Coronary artery (tissue), 2 donors: ENCODE results near the gene NKAIN2.

Experiments used
- DNase-seq: peaks from one replicate; pipeline ENCODE4 v3.0.0-alpha.2; 2017; ENCODE audit warnings: low spot score
- H3K27ac ChIP-seq, 2 donors: fragments of 200-600 bp; sonication (generic); one replicate each; pipeline ENCODE4 v1.5.1; 2016 to 2019
- H3K4me3 ChIP-seq: fragments of 200-600 bp; sonication (generic); 2 replicates; pipeline ENCODE4 v1.5.1; 2016; ENCODE audit warnings: mild to moderate bottlenecking, moderate library complexity
- TF ChIP-seq, protein P1 (sequence below): fragments of 200-600 bp; sonication (generic); IDR thresholded peaks from one replicate; pipeline ENCODE4 v1.5.1; 2019; ENCODE audit warnings: antibody characterized with exemption

NKAIN2 gene

DNA sequence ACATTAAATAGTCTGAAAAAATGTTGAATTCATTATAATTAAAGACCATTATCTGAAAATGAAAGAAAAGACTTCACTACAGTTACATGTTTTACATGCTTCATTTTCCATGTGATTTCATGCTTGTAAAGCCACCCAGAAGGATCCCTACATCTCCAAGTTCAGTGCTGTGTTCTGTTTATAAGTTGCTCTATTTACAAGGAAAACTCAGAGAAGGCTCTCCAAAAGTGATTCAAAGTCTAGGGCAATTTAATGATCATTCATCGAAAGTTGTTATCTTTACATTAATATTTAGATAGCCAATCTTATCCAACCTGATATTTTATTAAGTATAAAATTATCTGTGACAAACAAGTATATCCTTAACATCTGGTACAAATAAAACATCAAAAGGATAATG, 663.7 kb downstream of the NKAIN2 start:
- no peak overlapping the region for H3K4me3 ChIP-seq
- no peak for DNase-seq
- TF ChIP-seq, protein P1, sequence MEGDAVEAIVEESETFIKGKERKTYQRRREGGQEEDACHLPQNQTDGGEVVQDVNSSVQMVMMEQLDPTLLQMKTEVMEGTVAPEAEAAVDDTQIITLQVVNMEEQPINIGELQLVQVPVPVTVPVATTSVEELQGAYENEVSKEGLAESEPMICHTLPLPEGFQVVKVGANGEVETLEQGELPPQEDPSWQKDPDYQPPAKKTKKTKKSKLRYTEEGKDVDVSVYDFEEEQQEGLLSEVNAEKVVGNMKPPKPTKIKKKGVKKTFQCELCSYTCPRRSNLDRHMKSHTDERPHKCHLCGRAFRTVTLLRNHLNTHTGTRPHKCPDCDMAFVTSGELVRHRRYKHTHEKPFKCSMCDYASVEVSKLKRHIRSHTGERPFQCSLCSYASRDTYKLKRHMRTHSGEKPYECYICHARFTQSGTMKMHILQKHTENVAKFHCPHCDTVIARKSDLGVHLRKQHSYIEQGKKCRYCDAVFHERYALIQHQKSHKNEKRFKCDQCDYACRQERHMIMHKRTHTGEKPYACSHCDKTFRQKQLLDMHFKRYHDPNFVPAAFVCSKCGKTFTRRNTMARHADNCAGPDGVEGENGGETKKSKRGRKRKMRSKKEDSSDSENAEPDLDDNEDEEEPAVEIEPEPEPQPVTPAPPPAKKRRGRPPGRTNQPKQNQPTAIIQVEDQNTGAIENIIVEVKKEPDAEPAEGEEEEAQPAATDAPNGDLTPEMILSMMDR: no peak
- H3K27ac ChIP-seq: no peak overlapping the region

DNA sequence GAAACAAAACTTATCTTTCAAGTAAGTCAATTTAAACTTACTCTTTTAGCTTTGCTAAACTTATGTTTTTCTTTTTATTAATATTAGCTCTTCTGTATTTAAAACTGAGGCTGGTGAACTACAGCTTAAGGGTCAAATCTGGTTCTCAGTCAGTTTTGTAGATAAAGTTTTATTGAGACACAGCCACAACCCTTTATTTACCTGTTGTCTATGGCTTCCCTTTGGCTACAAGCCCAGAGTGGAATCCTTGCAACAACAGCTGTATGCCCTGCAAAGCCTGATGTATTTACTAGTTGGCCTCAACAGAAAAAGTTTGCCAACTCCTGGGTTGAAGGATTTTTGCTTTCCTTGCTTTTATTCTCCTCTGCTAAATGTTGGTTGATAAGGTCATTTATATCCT, 667.1 kb downstream of the NKAIN2 start:
- no peak overlapping the region for H3K4me3 ChIP-seq
- DNase-seq: no peak
- no peak overlapping the region for H3K27ac ChIP-seq
- TF ChIP-seq, protein P1: no peak

DNA sequence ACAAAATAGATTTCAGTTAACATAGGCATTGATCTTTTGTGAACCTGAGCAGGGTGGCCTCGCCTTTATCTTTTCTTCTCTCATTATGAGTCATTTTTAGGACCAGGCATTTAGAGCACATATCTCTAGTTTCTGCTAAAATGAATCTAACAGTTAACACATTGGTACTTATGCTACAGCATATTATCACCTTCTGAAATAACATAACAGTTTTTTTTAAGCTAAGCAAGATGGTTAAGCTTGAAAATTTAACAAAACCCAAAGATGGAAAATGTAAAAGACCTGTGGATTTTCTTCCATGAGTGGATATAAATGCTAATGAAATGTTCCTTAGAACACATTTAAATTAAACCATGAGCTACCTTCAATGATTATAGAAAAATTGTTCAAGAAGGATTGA, 671.5 kb downstream of the NKAIN2 start:
- no peak overlapping the region for H3K4me3 ChIP-seq
- TF ChIP-seq, protein P1: no peak
- H3K27ac ChIP-seq: no peak overlapping the region
- DNase-seq: no peak

DNA sequence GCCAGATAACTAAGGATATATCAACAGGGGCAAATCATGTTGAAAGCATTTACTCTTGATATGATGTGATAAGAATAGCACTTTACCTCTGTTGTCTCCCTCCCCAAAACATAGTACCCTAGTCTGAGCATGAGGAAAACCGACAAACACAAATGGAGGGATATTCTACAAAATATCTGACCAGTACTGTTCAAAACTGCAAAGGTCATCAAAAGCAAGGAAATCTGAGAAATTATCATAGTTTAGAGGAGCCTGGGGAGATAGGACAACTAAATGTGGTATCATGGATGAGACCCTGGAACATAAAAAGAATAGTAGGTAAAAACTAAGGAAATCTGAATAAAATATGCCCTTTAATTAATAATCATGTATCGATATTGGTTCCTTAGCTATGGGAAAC, 675.2 kb downstream of the NKAIN2 start:
- TF ChIP-seq, protein P1: no peak
- no peak for DNase-seq
- Histone ChIP-seq H3K4me3 (no peak overlapping the region), H3K27ac (no peak overlapping the region)

DNA sequence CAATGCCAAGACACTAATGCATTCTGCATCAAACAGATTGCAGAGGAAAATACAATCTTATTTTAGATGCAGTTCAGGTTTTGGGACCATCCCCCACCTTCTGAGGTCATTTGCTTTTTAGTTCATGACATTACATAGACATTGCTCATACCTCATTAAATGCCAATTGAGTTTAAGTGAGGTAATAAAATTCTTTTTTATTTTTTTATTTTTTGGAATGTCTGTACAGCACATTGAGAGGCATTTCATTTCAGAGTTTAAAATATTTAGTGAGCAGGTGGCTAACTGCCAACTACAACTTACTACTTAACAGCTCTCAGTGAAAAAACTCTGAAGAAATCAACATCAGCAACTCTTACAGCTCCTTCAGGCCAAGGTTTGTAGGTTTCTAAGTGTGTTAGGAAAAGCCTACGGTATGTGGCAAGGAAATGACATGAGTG, 676.3 kb downstream of the NKAIN2 start:
- Histone ChIP-seq H3K4me3 (no peak overlapping the region), H3K27ac (no peak overlapping the region)
- TF ChIP-seq, protein P1: no peak
- no peak for DNase-seq

DNA sequence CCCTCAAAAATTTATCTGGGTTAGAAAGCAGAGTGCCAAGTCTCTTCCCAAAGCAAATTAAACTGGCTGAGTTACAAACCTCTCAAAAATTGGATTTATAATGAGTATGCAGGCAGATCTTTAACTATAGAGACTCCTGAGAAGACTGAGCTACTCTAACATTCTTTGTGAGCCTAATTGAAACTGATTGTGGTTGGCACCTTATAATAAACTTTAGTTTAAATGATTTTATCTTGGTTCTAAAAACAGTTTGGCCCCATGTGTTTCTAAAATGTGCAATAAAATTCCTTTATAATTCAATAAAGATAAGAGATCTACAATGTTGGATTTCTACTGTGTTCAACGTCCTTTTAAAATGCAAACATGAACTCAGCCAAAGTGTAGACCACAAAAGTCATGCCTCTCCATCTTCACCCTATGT, 678.4 kb downstream of the NKAIN2 start:
- Histone ChIP-seq H3K27ac (no peak overlapping the region), H3K4me3 (no peak overlapping the region)
- DNase-seq: no peak
- TF ChIP-seq, protein P1: no peak

DNA sequence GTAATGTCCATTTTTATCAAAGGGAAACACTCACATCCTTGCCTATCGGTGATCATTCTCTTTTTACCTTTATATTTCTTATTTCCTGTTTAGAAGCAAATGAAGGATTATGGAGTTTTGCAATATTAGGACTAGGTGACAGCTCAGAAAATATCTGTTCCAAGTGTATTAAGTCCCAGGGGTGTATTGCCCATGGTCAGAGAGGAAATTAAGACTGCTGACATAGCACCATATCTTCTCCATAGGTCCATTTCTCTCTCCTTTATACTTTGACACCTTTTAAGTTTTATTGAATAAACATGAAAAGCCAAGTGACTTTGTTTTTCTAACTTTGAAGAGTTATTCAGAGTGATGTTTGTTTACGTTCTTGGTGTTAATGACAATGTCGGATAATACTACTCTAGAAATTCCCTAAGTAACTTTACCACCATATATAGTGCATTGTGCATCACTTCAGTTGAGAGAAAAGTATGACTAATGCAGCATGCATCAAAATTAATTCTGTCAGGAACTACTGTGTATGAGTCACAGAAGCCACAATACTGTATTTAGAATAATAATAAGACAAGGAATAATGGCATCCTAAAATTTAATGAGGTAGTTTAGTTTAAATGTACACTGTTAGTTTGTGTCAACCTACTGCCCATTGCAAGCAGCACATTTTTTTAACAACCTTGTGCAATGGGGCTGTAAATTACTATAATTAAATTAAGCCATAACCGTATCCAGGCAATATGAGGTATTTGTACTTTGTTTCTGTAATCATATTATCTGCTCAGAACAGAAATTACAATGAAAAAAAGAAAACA, 684.2 kb downstream of the NKAIN2 start:
- TF ChIP-seq, protein P1: no peak
- Histone ChIP-seq H3K4me3 (no peak overlapping the region), H3K27ac (no peak overlapping the region)
- DNase-seq: no peak
